ENCODE results near the gene ATP10D. TPM values are rescaled to one million over a fixed set of nuclear protein-coding genes. Genes with fewer than 3 reads are reported as not detected.

The ATP10D gene
- total and polyA plus RNA-seq, 8 donors, result 28.7 to 45.9 (median 32.3) TPM

DNA sequence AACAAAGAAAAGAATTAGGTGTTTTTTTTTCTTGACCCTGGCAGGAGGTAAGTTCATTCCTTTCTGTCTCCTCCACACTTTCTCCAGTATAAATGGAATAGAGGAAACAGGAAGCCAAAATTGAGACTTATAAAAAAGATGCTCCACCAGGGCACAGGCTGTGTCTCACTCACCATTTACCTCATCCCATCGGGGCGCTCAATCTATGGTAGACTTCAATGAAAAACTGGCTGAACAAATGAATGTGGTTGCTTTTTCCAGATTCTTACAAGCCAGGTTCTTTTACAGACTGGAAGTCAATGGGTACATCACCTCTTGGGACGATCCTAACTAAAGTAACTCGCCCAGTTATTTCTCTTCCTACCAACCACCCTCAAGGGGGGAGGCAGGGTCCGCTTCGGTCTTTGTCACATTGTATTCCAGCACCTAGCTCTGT lies 22.3 kb upstream of the ATP10D start:
- no peak for ATAC-seq
- peak overlapping the region; percentile 51 to 89 for H3K27ac ChIP-seq
- no peak for TF ChIP-seq CTCF (IDR thresholded peaks at IDR 0.05)
- no peaks in the 10 kb centered on the region for H3K27me3 ChIP-seq
- no peak for DNase-seq
- H3K9me3 ChIP-seq, result no peaks in the 10 kb centered on the region
- H3K4me3 ChIP-seq, result peak overlapping the region; percentile 65 to 89
- peaks cover 0 to 6% of the 10 kb centered on the region in 2 donors for H3K36me3 ChIP-seq
- intact Hi-C loops (cut with DNase I), result no loop called here
- H3K4me1 ChIP-seq, result peaks cover 0 to 10% of the 10 kb centered on the region in 2 donors

DNA sequence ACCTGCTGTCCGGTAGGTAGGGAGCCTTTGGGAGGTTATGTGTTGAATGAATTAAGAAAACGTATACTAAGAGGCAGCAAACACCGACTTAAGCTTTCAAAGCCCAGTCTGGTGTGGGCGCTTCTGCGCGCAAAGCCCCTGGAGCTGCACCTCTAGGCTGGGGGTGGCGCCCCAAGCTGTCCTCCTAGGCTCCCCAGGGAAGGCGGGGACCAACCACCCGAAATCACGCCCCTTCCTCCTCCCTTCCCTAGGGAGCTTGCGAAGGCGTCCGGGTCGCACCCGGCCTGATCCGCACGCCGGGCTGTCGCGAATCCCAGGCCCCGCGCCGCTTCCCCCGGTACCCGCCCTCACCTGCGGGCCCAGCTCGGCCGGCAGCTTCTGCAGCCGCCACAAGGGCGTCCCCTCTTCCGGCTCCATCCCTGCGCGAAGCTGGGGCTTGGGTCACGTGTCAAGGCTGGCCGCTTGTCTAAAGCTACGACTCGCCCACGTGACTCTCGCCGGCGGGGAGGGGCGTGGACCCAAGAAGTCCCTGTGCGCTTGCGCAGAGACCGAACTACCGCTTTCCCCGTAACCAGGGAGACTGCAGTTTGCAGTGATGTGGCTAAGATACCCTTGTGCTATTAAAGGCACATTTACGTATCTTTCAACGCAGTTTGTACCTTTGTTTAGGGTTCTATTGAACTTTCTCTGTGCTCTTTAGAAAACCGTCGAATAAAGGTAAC lies 21.7 kb upstream of the ATP10D start, which contains the start of gene COMMD8:
Gene COMMD8 (minus strand): TSS at position 468 of the 722 bp plus-strand sequence. CDS start 51 bp downstream, at position 417.
- TF ChIP-seq CTCF (IDR thresholded peaks at IDR 0.05), result no peak
- Histone ChIP-seq H3K27ac (peak within 1 kb of the TSS; percentile 51 to 89), H3K4me3 (peak within 1 kb of the TSS; percentile 65 to 89), H3K4me1 (peaks cover 0 to 10% of the 10 kb centered on the region in 2 donors), H3K9me3 (no peaks in the 10 kb centered on the region), H3K27me3 (no peaks in the 10 kb centered on the region), H3K36me3 (peaks cover 0 to 6% of the 10 kb centered on the region in 2 donors)
- intact Hi-C loops (cut with DNase I), result no loop called here
- peak; percentile 93 to 99 (median 98) for DNase-seq
- peak; percentile 98 for ATAC-seq

GRCh38 chr4:47465004-47465403 lies 20.1 kb upstream of the ATP10D start:
- H3K9me3 ChIP-seq, result no peaks in the 10 kb centered on the region
- no peak for TF ChIP-seq CTCF (IDR thresholded peaks at IDR 0.05)
- DNase-seq (no peak), ATAC-seq (no peak)
- H3K36me3 ChIP-seq, result no peaks in the 10 kb centered on the region
- H3K27me3 ChIP-seq, result no peaks in the 10 kb centered on the region
- intact Hi-C loops (cut with DNase I), result no loop called here
- no peak overlapping the region for H3K4me3 ChIP-seq
- no peak overlapping the region for H3K27ac ChIP-seq
- H3K4me1 ChIP-seq, result peaks cover 0 to 10% of the 10 kb centered on the region in 2 donors

DNA sequence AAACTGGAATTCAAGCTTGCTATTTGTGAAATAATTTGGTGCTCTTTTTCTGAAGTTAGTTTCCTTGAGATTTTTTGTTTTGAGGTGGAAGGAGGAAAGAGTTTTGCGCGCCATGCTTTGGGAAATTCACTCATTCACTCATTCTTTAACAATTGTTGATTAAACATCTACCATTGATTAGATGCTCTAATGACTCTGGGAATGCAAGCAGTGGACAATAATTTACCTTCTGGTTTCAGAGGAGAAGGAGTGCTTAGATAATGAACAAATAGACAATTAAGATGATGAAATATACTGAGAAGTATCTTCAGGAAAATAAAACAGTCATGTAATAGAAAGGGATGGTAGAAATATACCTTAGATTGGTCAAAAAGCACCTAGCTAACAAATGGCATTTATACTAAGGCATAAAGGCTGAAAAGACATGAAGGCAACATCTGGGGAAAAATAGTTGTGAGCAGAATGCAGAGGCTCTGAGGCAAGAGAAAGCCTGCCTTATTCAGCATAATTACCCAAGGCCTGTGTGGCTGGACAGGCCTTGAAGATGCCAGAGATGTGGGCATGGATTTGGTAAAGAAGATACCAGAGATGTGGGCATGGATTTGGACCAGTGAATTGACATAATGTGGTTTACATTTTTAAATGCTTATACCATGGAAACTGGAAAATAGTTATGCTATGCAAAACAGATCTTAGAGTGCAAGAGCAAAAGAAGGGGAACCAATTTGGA lies 18.9 kb upstream of the ATP10D start:
- no peak overlapping the region for H3K4me3 ChIP-seq
- DNase-seq, result no peak
- H3K27ac ChIP-seq, result no peak overlapping the region
- peaks cover 0 to 10% of the 10 kb centered on the region in 2 donors for H3K4me1 ChIP-seq
- intact Hi-C loops (cut with DNase I), result no loop called here
- no peak for ATAC-seq
- no peak for TF ChIP-seq CTCF (IDR thresholded peaks at IDR 0.05)
- no peaks in the 10 kb centered on the region for H3K27me3 ChIP-seq
- no peaks in the 10 kb centered on the region for H3K9me3 ChIP-seq
- H3K36me3 ChIP-seq, result no peaks in the 10 kb centered on the region
